Measurements from ENCODE around the gene GRID1.

The GRID1 gene

GRCh38 chr10:86266446-86267242 lies 100.0 kb downstream of the GRID1 start:
- no peak for DNase-seq (ENCODE audit: low spot score)

- DNase-seq (ENCODE audit: low spot score): no peak
These were observed 100.7 kb downstream of the GRID1 start for GRCh38 chr10:86265895-86266259.

DNA sequence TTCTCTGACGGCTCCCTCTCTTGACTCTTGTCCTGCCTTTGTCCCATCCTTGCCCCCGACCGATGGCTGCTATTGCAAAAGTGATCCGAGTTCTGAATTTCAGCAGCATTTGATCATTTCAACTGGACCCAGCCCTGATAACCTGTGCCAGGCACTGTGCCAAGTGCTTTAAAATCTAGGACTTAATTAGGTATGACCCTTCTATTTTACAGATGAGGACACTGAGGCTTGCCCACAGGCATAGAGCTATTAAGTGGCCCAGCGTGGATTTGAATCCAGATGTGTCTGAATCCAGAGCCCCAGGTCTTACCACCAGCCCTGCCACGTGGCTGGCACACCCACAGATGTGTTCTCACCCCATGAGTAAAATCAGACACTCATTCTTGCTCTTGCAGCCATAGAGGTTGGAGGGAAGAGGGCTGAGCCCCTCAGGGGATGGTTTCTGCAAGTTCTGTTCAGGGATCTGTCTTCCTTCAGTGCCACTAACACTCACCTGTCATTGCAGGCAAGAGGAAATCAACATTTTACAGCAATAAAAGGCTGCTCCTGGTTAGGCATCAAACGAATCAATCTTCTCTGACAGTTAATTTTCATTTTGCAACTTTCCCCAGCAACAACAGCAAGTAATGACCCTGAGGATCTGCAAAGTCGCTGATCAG lies 101.2 kb downstream of the GRID1 start:
- DNase-seq (ENCODE audit: low spot score): no peak

DNA sequence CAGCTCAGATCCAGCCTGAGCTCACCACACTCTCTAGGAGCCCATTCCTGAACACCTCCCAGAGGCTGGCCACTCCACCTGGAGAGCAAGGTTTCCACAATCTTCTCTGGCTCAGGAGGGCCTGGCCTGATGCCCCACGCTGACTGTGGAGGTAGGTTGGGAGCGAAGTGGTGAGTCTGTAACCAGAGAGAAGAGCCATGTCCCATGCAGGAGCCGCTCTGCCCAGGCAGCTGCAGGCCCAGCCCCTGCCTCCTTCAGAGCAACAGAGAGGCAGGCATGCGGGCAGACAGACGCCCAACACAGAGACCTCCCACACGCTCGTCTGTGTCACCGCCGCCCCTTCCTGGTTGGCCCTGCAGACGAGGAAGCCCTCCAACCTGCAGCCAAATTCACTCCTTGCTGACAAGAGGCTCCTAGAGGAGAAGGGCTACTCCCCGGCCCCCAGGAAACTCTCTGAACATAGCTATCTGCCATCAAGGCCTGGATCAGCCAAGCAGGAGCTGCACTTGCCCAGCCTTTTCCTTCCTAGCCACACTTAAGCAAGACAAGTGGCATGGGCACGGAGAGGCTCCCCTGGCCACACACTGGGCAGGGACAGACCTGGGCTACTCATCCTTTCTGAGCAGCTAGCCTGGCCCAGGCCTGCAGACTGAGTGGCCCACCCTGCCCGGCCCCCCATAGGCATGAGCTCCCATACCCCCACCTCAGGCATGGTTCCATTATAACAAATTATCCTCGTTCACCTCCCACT lies 101.9 kb downstream of the GRID1 start:
- DNase-seq (ENCODE audit: low spot score): no peak

- no peak for DNase-seq (ENCODE audit: low spot score)
These were observed 102.7 kb downstream of the GRID1 start for GRCh38 chr10:86263907-86264306.

DNA sequence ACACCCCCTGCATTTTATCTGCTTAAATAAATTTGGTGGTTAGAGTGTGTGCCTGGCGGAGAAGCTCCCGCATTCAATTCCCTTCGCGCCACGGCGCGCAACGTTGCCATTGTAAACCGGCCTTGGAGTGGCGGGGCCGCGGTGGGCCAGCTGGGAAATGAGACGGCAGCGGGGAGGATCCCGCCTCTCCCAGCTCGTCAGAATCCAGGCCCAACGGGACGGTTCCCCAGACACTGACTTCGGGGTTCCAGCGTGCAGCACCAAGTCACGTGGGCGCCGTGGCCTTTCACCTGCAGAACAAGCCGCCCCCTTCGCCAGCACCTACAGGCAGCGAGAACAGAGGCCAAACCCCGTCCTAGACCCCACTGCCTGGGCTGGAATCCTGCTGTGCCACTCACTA lies 103.4 kb downstream of the GRID1 start:
- no peak for DNase-seq (ENCODE audit: low spot score)

- DNase-seq (ENCODE audit: low spot score): no peak
These were observed 103.9 kb downstream of the GRID1 start for GRCh38 chr10:86262688-86263181.

- DNase-seq (ENCODE audit: low spot score): peak; percentile 47
These were observed 104.5 kb downstream of the GRID1 start for GRCh38 chr10:86261941-86262687.

DNA sequence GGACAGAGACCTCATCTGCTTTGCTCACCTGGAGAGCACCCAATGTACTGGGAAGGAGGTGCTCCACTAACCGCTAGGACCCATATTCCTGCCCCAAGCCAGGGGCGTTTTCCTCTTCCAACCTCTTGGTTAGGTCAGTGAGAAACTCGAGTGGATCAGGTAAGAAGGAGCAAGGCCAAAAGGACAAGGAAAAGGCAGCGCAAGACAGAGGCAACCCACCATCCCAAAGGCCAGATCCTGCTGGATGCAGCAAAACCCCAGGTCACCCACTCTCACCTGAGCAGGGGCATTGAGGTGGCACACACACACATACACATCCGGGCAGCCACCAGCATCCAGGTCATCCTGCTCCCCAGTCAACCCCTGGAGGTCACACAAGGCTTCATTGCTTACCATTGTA lies 105.1 kb downstream of the GRID1 start:
- no peak for DNase-seq (ENCODE audit: low spot score)

DNA sequence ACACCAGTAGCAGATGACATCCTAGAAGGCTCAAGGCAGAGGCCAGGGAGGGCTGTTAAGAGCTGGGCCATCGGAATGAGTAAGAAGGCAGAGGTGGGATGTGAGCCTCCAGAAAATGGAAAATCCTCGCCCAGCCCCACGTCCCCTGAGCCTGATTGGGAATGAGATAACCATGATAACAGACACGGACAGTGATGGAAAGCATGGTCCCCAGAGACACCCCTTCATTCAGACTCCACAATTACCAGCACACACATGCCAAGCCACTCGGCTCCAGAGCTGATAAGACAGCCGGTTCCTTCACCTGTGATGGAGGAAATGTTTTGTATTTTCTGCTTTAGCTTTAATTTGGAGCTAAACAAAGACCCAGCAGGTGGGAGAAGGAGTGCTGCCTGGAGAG lies 106.0 kb downstream of the GRID1 start:
- no peak for DNase-seq (ENCODE audit: low spot score)

GRCh38 chr10:86259901-86260562 lies 106.6 kb downstream of the GRID1 start:
- DNase-seq (ENCODE audit: low spot score): no peak

DNA sequence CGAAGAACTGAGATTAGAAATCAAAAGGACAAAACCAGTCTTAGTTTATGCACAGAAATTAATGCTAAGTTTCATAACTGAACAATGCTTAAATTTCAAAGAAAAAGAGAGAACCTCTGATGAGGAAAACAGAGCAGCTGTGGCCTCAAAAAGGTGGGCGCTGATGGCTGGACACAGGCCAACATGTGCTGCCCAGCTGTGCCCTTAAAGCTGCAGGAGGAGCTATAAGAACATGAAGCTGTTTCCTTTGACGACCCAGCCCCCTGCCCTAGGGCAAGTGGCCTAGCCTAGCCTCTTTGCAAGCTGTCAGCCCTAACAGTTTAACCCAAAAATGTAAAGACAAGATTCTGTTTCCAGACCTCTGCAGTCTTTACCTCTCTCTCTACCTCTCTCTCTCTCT lies 107.7 kb downstream of the GRID1 start:
- no peak for DNase-seq (ENCODE audit: low spot score)

GRCh38 chr10:86258499-86258898 lies 108.1 kb downstream of the GRID1 start:
- DNase-seq (ENCODE audit: low spot score): no peak

DNA sequence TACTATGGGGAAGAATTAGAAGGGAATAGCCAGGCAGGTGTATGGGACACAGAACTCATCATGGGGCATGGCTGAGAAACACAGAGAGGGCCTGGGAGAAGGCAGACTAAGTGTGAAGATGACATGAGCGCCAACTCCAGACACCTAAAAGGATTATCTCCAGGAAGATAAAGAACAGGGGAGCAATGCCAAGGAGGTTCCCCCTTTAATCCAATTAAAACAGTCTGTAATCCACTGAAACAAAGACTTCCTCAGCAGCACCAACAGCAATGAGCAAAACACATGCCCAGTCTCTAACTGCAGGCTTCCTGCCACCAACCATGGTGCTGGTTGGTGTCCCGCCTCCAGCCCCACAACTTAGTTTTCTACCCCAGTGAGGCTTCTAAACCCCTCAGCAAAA lies 108.9 kb downstream of the GRID1 start:
- DNase-seq (ENCODE audit: low spot score): no peak

GRCh38 chr10:86256690-86257315 lies 109.8 kb downstream of the GRID1 start:
- DNase-seq (ENCODE audit: low spot score): no peak

DNA sequence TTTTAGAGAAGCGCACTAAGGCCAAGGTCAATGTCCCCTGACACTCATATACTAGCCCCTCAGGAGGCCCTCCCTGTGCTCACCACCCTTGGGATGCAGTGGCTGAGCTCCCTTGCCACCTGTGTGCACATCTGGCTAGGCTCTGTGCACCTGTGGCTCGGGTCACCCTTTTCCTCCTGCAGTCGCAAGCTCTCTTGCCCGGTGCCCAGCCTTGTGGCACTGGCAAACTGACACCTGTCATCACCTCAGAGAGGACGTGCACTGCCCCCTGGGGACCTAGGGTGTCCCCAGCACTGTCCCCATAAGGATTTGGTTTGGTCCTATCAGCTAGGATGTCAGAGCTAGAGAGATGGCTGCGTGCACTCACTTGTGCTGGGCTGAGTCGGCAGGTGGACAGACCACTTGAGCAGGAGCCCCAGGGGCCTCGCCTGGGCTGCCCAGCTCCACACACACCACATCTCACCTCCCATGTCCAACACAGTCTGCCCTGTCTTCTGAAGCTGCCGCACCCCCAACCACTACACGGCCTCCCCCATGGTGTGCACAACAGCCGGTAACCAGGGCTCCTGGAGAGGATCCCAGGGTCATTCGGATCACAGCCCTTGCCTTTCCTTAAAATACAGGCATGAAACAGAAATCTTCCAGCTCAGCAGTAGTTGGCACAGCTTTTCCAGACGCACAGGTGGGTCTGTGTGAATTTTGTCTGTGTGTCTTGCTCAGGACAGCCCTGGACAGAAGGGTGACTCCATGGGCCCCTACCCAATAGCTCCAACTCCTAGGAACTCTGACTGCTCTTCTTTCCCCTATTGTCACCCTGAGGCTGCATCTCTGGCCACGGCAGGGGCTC lies 111.0 kb downstream of the GRID1 start:
- DNase-seq (ENCODE audit: low spot score): no peak

GRCh38 chr10:86254526-86255174 lies 111.9 kb downstream of the GRID1 start:
- peak; percentile 56 for DNase-seq (ENCODE audit: low spot score)

DNA sequence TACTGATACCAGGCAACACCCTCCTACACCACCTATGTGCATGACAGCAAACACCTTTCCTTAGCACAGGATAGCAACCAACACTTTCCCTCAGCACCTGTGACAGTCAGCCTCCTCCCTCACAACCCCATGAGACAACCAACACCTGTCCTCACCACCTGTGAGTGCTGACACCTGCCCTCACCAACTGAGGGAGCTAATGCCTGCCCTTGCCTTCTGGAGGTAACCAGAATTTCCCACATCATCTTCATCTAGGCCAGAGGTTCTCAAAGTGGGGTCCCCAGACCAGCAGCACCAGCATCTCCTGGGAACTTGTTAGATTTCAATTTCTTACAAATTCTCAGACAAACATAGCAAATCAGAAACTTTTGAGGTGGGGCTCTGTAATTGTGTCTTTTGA lies 112.5 kb downstream of the GRID1 start:
- no peak for DNase-seq (ENCODE audit: low spot score)
